Measurements from ENCODE around the gene DNASE1L1. TPM values are rescaled to one million over a fixed set of nuclear protein-coding genes. Genes with fewer than 3 reads are reported as not detected.

Gene DNASE1L1
- total and polyA plus RNA-seq, 12 donors: 9.3 to 101 (median 45.3) TPM

GRCh38 chrX:154412468-154412867, 3.4 kb upstream of the DNASE1L1 start:
- no peaks in the 10 kb centered on the region for H3K9me3 ChIP-seq (replicated peaks in 1 of 3)
- intact Hi-C loops (cut with DNase I): no loop called here
- TF ChIP-seq CTCF (IDR thresholded peaks at IDR 0.05): no peak
- no peak for TF ChIP-seq POLR2A (IDR thresholded peaks at IDR 0.05)
- peak overlapping the region in 1 of 4 donors; percentile 70 for H3K4me3 ChIP-seq
- peaks cover 0 to 4% of the 10 kb centered on the region in 2 donors for H3K4me1 ChIP-seq (replicated peaks in 1 of 2)
- H3K36me3 ChIP-seq (replicated peaks in 1 of 2): no peaks in the 10 kb centered on the region
- 30 to 51% (median 47%) methylated on average over 3 to 4 of the region's 4 CpGs; no CpG with 5 or more reads in 1 of the 4 donors for WGBS, 4 donors
- DNase-seq: no peak
- H3K27me3 ChIP-seq: peaks cover 4% of the 10 kb centered on the region
- H3K27ac ChIP-seq: peak overlapping the region in 4 of 5 donors; percentile 83 to 95 (median 88)

GRCh38 chrX:154411981-154412340, 2.9 kb upstream of the DNASE1L1 start:
- TF ChIP-seq CTCF (IDR thresholded peaks at IDR 0.05) (no peak), POLR2A (IDR thresholded peaks at IDR 0.05) (peak in 1 of 2 donors; percentile 47)
- 1 to 35% (median 33%) methylated on average over 13 to 29 of the region's 29 CpGs; no CpG with 5 or more reads in 1 of the 4 donors for WGBS, 4 donors
- peak; percentile 61 to 83 (median 70) for DNase-seq
- Histone ChIP-seq H3K4me1 (replicated peaks in 1 of 2) (peaks cover 0 to 4% of the 10 kb centered on the region in 2 donors), H3K27ac (peak overlapping the region; percentile 64 to 95 (median 84)), H3K9me3 (replicated peaks in 1 of 3) (no peaks in the 10 kb centered on the region), H3K4me3 (peak overlapping the region in 3 of 4 donors; percentile 25 to 70 (median 57)), H3K27me3 (peaks cover 4% of the 10 kb centered on the region), H3K36me3 (replicated peaks in 1 of 2) (no peaks in the 10 kb centered on the region)
- intact Hi-C loops (cut with DNase I): no loop called here

- Histone ChIP-seq H3K4me1 (replicated peaks in 1 of 2) (peaks cover 0 to 4% of the 10 kb centered on the region in 2 donors), H3K27ac (peak overlapping the region in 2 of 5 donors; percentile 7 to 73), H3K36me3 (replicated peaks in 1 of 2) (no peaks in the 10 kb centered on the region), H3K9me3 (replicated peaks in 1 of 3) (no peaks in the 10 kb centered on the region), H3K4me3 (peak overlapping the region in 1 of 4 donors; percentile 36), H3K27me3 (peaks cover 4% of the 10 kb centered on the region)
- intact Hi-C loops (cut with DNase I): no loop called here
- WGBS, 4 donors: 43 to 61% (median 55%) methylated on average over 4 to 10 of the region's 10 CpGs
- TF ChIP-seq CTCF (IDR thresholded peaks at IDR 0.05): no peak
- no peak for TF ChIP-seq POLR2A (IDR thresholded peaks at IDR 0.05)
- no peak for DNase-seq
These were observed 314 bp downstream of the DNASE1L1 start for GRCh38 chrX:154408659-154409221.

- intact Hi-C loops (cut with DNase I): no loop called here
- DNase-seq: no peak
These were observed 4.3 kb downstream of the DNASE1L1 start for GRCh38 chrX:154404625-154405192.

More at GRCh38 chrX:154404625-154405192, 4.3 kb downstream of the DNASE1L1 start:
- peaks cover 0 to 16% of the 10 kb centered on the region in 2 donors for H3K36me3 ChIP-seq (replicated peaks in 1 of 2)
- 90 to 96% (median 93%) methylated on average over 8 to 16 of the region's 16 CpGs for WGBS, 4 donors
- no peak overlapping the region for H3K27ac ChIP-seq
- H3K9me3 ChIP-seq (replicated peaks in 1 of 3): no peaks in the 10 kb centered on the region
- TF ChIP-seq CTCF (IDR thresholded peaks at IDR 0.05): no peak
- no peak for TF ChIP-seq POLR2A (IDR thresholded peaks at IDR 0.05)
- H3K27me3 ChIP-seq: no peaks in the 10 kb centered on the region
- no peak overlapping the region for H3K4me3 ChIP-seq
- peaks cover 0 to 5% of the 10 kb centered on the region in 2 donors for H3K4me1 ChIP-seq (replicated peaks in 1 of 2)
